ENCODE measurements around the gene LAMP5.

DNA sequence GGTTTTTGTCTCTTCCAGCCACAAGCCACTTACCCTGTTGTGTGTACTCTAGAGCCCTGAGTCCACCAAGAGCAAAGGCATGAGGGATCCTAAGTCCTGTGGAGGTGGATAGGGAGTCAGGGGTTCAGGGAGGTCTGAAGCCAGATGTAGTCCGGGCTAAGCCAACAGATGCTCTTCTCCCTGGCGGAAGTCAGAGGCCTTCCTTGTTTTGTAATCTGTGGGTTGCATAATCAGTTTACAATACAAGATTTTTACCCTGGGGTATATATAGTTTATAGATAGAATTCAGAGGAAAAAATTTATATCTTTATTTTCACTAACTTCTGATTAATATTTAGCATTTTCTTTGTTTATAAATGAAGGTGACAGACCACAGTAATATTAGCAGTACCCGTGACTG lies 9.2 kb downstream of the LAMP5 start:
- TF ChIP-seq EP300 (IDR thresholded peaks at IDR 0.05) (no peak), POLR2A (IDR thresholded peaks at IDR 0.05) (no peak), POLR2AphosphoS5 (IDR thresholded peaks at IDR 0.05) (no peak)

Data from upper lobe of left lung (tissue), 4 donors.